ENCODE measurements around the gene ZFYVE27. TPM values are rescaled to one million over a fixed set of nuclear protein-coding genes. Genes with fewer than 3 reads are reported as not detected.
A peak's percentile ranks its signal among the peaks of the same experiment; 100 is the strongest.

ZFYVE27 gene
- total and polyA plus RNA-seq, 10 of the 15 experiments (the other 5 are each of a cell fraction or from before 2014, with no cell fraction given): 1.1 to 28.9 (median 21.4) TPM

GRCh38 chr10:97796651-97797050, 59.7 kb downstream of the ZFYVE27 start:
- H3K27ac ChIP-seq (ENCODE audit: control insufficient read depth, insufficient read depth): no peak overlapping the region
- no peak for DNase-seq (ENCODE audit: low read depth, low spot score)

More at GRCh38 chr10:97796651-97797050, 59.7 kb downstream of the ZFYVE27 start:
- no peak for TF ChIP-seq PKNOX1 (IDR thresholded peaks at IDR 0.05)
- TF ChIP-seq E2F4 (IDR thresholded peaks at IDR 0.05; ENCODE audit: low read depth, low read length): no peak
- TF ChIP-seq NFYB (IDR thresholded peaks at IDR 0.05; ENCODE audit: insufficient read depth, low read depth, low read length): 0 out of 2 replicates have a peak, but pooled peaks have one; percentile 39
- Histone ChIP-seq H3K9me3 (replicated peaks; ENCODE audit: control insufficient read depth, insufficient read depth, low read length) (no peaks in the 10 kb centered on the region; the same call in 1 of the 3 replicates), H3K4me2 (ENCODE audit: control insufficient read depth, insufficient read depth) (no peak overlapping the region), H3K27me3 (replicated peaks in 1 of 2; ENCODE audit: control insufficient read depth in 2 of 2, insufficient read depth in 2 of 2, low read length in 1 of 2) (no peaks in the 10 kb centered on the region; a peak in 1 of 4 replicates), H3K4me3 (no peak overlapping the region), H3K9ac (ENCODE audit: control insufficient read depth, insufficient read depth, low read length) (no peak overlapping the region), H3K4me1 (ENCODE audit: control insufficient read depth, insufficient read depth, low read length) (no peaks in the 10 kb centered on the region), H2AFZ (ENCODE audit: control insufficient read depth, low read depth, low read length) (no peak overlapping the region), H4K20me1 (ENCODE audit: control insufficient read depth, insufficient read depth) (no peaks in the 10 kb centered on the region), H3K36me3 (ENCODE audit: control insufficient read depth in 2 of 2, insufficient read depth in 2 of 2, low read length in 1 of 2) (no peaks in the 10 kb centered on the region), H3K79me2 (ENCODE audit: control insufficient read depth, insufficient read depth, low read length) (no peaks in the 10 kb centered on the region)
- no TSS peak for BruUV-seq (replicated peaks)
- ChIA-PET RAD21 (ENCODE audit: unreplicated experiment) (no interaction called here), POLR2A (no interaction called here), SMC1A (ENCODE audit: uncharacterized antibody, unreplicated experiment) (no interaction called here), CTCF (interaction anchor here (0.5 to 0.8 kb wide), 2 partner anchors 72 to 866 kb away, joined by 3 read pairs; no protein-coding TSS in a partner anchor)
- intact Hi-C loops (cut with micrococcal nuclease; ENCODE audit: unreplicated experiment) (no loop called here), in situ Hi-C loops (cut with MboI) (no loop called here)
- 11% methylated on average over 3 of the region's 3 CpGs for WGBS (ENCODE audit: insufficient coverage, insufficient replicate concordance, low lambda C conversion rate, missing lambda C conversion rate)
- FAIRE-seq (no peak), ATAC-seq (no peak)
